Medulla oblongata (tissue), 1 donor: ENCODE results near the gene DIAPH1.

Experiments used
- DNase-seq: peaks from one replicate; pipeline ENCODE4 v3.0.0-alpha.2; 2015; ENCODE audit errors: extremely low spot score

The DIAPH1 gene

GRCh38 chr5:141519605-141520565, 98.9 kb downstream of the DIAPH1 start:
- no peak for DNase-seq

GRCh38 chr5:141518618-141519015, 100.2 kb downstream of the DIAPH1 start:
- no peak for DNase-seq

GRCh38 chr5:141517880-141518617, 100.8 kb downstream of the DIAPH1 start:
- no peak for DNase-seq

DNA sequence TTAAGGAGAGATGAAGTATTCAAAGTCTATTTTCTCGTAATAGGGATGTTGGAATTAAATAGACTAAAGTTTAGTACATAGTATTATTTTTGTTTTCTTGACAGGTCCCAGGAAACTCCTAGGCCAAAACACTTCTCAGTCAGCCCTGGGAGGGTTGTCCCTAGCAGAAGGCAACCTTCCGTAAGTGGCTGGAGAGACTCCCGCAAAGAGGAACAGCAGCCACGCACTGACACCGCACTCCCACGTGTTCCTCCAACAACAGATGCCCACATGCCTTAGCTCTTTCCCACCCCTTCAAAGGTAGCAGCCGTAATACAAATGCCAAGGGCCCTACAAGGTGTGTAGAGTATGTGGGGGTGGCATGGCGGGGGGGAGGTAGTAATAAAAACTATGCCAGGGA, 101.5 kb downstream of the DIAPH1 start:
- no peak for DNase-seq

- DNase-seq = no peak
These were observed 102.2 kb downstream of the DIAPH1 start for GRCh38 chr5:141516672-141517025.

DNA sequence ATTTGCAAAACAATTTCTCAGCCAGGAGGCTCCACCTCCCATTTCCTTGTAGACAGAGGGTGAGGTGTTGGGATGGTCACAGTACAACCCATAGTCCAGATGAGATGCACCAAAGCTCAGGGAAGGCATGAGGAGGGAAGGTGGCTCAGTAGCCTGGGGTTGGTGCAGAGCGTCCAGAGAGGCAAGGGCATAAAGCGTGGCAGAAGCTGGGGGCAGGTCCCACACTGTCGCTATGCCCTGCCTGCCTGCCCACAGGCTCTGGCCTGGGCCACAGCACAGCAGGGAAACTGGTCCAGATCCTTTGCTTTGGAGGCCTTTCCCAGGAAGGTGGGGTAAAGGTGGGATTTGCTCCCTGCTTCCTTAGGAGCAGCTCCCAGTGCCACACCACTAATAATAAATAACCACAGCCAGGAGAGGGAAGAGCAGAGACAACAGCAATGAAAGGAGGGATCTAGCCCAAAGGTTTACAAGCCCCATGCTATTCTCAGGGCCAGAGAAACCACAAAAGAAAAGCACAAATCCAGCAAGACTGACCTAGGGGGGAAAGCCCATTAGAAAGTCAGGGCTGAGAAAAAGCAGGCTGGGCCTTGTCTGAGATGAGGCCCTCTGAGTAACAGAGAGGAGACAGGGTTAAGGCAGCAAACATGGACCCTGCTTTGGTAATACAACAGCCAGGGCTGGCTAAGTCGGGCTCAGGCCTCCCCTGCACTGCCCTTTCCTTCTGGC, 102.7 kb downstream of the DIAPH1 start:
- no peak for DNase-seq

- DNase-seq = no peak
These were observed 103.7 kb downstream of the DIAPH1 start for GRCh38 chr5:141515141-141515540.

DNA sequence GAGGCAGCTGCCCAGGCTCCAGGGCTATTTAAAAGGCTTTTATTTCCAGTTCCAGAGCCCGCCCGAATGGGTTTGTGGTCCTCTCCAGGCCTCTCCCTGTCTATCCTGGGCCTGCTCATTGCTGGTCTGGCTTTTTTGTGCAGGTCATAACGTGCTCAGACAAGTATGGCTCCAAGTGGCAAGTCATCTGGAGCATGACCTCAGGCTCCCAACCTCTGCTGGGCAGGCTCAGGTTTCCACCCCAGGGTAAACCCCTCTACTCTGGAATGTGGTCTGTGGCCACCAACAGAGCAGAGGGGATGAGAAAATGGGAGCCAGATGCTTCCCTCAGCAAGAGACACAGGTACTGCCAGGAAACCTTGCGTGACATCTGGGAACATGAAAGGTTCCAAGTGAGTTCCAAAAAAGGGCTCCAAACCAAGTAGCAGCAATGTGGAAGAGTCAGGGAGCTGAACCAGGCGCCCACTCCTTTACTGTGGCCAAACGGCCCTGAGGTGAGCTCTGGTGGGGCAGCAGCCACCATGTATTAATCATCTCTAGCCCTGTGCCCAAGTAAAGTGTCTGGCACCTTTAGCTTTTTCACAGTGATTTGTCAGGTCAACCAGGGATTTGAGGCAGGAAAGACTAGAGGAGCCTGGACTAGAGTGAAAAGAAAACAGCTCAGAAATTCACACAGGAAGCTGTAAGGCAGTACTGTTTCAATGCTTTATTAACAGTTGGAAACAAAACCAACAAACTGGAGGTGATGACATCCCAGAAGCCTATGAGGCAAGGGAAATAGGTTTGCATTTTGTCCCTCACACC, 104.3 kb downstream of the DIAPH1 start:
- no peak for DNase-seq

GRCh38 chr5:141513627-141514329, 105.0 kb downstream of the DIAPH1 start:
- peak; percentile 88 for DNase-seq

- DNase-seq = no peak
These were observed 105.7 kb downstream of the DIAPH1 start for GRCh38 chr5:141512911-141513626.

GRCh38 chr5:141512390-141512910, 106.3 kb downstream of the DIAPH1 start:
- DNase-seq = peak; percentile 81

GRCh38 chr5:141511771-141512325, 107.0 kb downstream of the DIAPH1 start:
- DNase-seq = peak; percentile 1

DNA sequence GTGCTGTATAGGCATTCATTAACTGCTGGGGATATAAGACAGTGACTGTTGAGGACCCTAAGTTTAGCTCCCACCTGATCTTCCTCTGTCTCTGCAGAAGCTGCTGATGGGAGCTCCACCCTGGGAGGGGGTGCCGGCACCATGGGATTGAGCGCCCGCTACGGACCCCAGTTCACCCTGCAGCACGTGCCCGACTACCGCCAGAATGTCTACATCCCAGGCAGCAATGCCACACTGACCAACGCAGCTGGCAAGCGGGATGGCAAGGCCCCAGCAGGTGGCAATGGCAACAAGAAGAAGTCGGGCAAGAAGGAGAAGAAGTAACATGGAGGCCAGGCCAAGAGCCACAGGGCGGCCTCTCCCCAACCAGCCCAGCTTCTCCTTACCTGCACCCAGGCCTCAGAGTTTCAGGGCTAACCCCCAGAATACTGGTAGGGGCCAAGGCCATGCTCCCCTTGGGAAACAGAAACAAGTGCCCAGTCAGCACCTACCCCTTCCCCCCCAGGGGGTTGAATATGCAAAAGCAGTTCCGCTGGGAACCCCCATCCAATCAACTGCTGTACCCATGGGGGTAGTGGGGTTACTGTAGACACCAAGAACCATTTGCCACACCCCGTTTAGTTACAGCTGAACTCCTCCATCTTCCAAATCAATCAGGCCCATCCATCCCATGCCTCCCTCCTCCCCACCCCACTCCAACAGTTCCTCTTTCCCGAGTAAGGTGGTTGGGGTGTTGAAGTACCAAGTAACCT, 107.8 kb downstream of the DIAPH1 start:
- peak; percentile 1 for DNase-seq

GRCh38 chr5:141510160-141510559, 108.6 kb downstream of the DIAPH1 start:
- DNase-seq = no peak

DNA sequence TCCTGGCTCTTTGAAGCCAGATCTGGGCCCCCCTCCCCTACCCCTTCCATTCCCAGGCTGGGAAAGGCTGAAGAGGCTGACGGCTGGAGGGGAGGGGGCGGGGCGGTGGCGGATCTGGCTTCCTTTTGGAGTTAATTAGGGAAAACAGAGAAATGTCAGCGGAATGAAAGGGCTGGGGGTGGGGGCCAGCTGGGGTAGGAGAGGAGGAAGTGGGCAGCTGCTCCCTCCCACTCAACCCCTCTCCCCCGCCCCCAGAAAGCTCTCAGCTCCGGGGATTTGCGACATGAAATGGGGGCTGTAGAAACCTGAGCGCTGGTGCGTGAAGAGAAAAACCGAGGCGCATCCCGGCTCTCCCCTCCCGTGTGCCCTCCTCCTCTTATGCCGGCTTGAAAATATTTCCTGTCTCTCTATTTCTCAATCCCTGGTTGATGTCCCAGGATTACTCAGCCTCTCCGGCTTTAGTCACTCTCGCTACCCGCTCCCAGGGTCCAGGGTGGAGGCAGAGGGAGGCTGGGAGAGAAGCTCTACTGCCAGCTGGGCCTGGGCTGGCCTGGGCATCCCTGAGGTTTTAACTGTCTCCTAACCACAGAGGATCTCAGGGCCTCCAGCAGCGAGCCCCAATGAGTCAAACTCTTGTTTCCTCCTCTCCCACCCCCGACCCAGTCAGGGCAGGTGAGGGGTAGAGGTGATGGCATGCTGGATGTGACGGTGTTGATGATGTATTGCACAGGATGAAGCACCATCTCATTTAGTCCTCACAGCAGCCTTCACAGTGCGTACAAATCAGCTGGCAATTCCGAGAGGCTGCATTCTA, 109.8 kb downstream of the DIAPH1 start:
- DNase-seq = no peak

GRCh38 chr5:141508440-141508797, 110.4 kb downstream of the DIAPH1 start:
- DNase-seq = no peak

- DNase-seq = no peak
These were observed 111.3 kb downstream of the DIAPH1 start for GRCh38 chr5:141507387-141508091.
